Activated CD4-positive, alpha-beta T cell treated with anti-CD3 and anti-CD28 coated beads for 48 hours (primary cell): ENCODE measurements around the gene ZFYVE28.

Source experiments
- DNase-seq: peaks from one replicate; pipeline ENCODE4 v3.0.0-alpha.2; 2020

Gene ZFYVE28

DNA sequence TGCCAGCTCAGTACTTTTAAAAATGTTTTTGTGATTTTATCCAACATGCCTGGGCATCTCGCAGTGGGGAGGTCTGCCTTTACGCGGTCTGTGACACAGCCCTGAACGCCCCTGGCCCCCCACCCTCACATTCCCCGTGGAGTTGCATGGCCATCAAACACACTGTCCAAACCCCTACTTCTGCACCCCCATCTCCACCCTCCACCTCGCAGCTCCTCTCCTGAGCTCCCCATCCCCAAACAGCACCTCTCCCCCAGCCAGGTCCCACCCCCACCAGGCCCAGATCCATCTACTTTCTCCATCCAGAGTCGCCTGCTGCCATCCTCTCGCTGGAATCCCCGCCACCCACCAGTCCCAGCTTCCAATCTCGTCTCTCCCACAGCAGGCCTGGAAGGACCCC is 9.5 kb downstream of the ZFYVE28 start:
- DNase-seq: no peak

- DNase-seq: peak; percentile 69
These were observed 10.0 kb downstream of the ZFYVE28 start for GRCh38 chr4:2408401-2408958.

GRCh38 chr4:2407991-2408342 is 10.5 kb downstream of the ZFYVE28 start:
- DNase-seq: no peak

- no peak for DNase-seq
These were observed 11.5 kb downstream of the ZFYVE28 start for GRCh38 chr4:2406920-2407319.

DNA sequence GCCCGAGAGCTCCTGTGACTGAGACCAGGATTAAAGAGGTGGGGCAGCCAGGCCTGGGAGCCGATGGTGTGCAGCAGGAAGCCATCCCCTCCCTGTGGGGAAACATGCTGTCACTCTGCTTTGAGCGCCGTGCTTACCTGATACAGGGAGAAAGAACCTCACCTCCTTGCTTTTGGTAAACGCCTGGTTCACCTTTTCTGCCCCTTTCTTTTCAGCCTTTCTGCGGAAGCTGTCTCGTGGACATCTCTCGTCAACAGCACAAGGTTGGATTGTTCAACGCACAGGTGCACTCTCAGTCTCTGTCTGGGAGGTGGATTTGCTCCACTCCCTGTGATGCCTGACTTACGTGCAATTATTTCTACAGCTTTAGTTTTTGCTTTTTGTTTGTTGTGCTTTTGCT is 12.0 kb downstream of the ZFYVE28 start:
- DNase-seq: no peak

- no peak for DNase-seq
These were observed 15.5 kb downstream of the ZFYVE28 start for GRCh38 chr4:2402941-2403340.

GRCh38 chr4:2402048-2402842 is 16.2 kb downstream of the ZFYVE28 start:
- peak; percentile 42 for DNase-seq

GRCh38 chr4:2401610-2401983 is 16.8 kb downstream of the ZFYVE28 start:
- DNase-seq: no peak

DNA sequence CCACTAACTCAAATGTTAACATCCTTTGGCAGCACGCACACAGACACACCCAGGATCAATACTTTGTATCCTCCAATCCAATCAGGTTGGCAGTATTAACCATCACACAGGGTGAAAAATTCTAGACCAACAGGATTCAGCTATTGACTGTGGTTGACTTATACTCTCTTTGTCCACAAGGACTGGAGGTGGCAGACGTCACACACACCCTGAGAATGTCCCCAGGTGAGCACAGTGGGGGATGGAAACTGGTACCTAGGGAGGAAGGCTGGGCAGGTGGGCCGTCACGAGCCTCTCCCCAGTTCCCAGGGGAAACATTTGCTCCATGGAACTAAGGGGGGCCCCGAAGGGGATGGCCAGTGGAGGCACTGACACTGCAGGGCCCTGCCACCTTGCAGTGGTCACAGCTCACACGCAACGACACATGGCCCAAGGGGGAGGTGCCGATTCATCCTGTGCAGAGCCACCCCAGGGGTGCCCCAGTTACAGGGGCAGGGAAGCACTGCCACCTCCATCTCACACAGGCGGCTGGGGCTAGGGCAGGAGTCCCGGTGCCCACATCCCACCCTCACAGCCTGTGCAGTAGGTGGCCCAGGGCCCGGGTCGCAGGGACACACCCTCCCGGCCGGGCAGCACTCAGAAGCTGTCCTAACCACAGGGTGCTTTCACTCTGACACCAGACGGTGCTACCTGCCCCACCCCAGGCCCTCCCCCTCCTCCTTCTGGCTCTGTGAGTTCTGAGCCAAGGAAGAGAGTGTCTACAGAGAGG is 17.4 kb downstream of the ZFYVE28 start:
- peak; percentile 29 for DNase-seq

DNA sequence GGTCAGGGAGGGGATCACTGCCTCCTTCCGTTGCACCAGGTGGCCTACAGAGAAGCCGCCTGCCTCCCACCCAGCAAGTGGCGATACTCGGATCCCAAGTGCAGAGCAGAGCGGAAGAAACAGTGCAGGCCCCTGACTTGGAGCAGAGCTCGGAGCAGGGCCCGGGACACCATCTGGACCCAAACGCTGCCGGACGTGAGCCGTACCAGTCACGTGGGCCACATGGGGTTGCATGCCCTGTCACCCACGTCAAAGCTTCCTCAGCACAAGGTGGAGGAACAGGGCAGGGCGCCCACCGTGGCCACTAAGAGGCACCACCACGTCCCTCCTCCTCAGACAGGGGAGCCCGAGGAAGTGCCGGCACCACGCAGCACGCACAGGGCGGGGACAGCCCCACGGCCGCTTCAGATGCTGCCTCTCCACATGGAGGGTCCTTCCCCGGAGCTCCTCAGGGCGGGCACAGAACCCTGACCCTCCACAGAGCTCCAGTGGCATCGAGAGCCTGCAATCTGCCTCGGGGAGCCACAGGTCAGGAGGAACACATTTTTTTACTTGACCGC is 18.7 kb downstream of the ZFYVE28 start:
- DNase-seq: no peak

DNA sequence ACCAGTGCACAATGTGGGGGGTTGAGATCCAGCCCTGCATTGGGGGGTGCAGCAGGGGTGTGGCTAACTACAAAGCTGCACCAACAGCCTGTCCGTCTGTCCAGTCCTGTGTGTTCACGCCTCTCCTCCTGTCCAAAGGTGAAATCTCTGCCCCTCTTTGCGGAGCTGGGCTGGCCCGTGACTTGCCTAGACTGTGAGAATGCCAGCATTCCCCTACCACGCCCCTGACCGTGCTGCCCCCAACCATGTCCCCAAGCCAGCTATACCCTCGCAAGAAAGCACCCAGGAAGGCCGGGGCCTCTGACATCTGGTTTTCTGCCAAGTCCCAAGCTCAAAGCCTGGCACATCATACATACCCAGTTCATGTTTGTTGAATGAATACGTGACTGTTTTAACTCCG is 19.2 kb downstream of the ZFYVE28 start:
- no peak for DNase-seq

DNA sequence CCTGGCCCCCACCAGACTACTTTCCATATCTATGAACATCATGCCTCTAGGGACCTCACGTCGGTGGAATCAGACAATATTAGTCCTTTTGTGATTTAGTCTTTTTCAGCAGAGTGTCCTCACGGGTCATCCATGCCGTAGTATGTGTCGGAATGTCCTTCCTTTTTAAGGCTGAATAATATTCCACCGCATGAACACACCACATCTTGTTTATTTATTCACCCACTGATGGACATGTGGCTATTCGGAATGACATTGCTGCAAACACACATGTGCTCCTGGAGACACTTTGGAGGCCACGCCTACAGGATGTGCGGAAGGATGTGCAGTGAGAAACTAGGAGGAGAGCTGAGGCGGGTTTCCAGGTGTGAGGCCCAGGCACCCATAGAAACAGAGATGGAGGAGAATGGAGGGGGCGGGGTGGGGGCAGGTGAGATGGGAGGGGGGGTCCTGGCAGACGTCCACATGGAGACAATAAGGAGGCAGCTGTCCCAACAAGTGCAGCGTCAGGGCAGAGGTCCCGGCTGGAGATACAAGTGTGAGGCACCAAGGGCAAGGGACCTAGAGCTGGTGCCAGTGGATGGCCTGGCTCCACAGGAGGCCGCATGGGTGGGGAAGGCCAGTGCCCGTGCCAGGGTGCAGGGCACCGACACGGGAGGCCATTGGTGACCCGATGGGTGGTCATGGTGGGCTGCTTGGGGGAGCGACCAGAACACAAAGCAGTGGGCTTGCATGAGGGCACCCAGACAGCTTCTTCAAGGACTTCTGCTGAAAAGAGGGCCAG is 20.7 kb downstream of the ZFYVE28 start:
- no peak for DNase-seq

DNA sequence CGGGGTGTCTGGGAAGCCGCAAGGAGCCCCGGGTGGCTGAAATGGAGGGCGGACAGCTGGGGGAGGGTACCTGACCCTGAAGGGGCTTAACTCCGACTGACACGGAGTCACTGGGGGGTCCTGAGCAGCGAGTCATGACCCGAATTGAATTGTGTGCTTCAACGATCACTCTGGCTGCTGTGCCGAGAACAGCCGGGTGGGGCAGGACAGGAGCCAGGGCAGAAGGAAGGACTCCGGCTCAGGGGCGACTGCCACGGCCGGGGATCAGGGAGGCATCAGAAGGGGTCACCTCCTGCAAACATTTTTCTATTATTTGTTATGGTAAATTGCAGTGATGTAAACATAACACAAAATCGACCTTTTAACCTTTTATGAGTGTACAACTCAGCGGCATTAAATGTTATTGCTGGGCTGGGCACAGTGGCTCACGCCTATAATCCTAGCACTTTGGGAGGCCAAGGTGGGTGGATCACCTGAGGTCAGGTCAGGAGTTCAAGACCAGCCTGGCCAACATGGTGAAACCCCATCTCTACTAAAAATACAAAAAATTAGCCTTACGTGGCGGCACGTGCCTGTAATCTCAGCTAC is 21.6 kb downstream of the ZFYVE28 start:
- no peak for DNase-seq

DNA sequence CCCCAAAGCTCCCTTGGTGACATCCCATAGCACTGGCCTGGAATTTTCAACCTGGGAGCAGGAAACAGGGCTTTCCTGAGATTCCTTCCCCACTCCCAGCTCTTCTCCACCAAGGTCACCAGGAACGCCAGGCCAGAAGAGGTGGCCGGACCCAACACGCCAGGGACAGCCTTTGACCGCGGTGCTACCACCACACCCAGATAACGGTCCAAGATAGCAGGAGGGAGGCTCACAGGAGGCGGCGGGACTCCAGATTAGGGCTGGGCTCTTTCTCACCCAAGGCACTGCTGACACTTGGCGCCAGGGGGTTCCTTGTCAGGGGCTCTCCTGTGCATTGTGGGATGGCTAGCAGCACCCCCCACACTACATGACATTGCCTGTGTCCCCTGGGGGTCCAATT is 22.9 kb downstream of the ZFYVE28 start:
- no peak for DNase-seq

- DNase-seq: no peak
These were observed 23.4 kb downstream of the ZFYVE28 start for GRCh38 chr4:2395038-2395437.

- no peak for DNase-seq
These were observed 23.9 kb downstream of the ZFYVE28 start for GRCh38 chr4:2394528-2394927.

DNA sequence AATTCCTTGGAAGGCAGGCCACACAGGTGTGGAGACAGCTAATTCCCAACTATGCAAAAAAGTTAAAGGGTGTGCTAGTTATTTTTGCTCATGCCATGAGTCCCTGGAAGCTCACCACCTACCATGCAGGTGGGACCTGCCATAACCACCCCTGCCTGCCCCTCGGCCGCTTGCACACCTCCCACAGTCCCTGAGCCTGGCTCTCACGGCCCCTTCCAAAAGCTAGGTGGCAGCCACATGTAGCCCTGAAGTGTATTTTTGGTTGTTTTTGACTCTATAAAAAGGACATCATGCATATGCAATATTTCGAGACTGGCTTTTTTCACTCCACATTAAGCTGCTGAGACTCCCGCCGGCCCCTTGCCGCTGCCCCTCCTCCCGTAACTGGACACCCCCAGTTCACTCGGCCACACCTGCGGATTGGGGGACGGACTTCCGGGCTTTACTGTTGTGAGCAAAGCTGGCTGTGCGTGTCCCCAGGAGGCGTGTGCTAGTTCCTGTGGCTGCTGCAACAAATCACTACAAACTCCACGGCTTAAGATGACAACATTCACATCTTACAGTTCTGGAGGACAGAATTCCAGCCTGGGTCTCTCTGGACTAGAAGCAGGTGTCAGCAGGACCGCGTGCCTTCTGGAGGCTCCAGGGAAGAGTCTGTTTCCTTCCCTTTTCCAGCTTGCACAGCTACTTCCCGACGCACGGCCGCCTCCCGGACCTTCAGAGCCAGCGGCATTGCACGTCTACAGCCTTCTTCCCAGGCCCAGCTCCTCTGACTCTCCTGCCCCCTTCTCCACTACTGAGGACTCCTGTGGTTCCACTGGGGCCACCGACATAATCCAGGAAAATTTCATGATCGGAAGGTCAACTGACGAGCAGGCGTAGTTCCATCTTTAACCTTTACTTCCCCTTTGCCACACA is 24.8 kb downstream of the ZFYVE28 start:
- no peak for DNase-seq

- DNase-seq: no peak
These were observed 27.5 kb downstream of the ZFYVE28 start for GRCh38 chr4:2390784-2391421.

DNA sequence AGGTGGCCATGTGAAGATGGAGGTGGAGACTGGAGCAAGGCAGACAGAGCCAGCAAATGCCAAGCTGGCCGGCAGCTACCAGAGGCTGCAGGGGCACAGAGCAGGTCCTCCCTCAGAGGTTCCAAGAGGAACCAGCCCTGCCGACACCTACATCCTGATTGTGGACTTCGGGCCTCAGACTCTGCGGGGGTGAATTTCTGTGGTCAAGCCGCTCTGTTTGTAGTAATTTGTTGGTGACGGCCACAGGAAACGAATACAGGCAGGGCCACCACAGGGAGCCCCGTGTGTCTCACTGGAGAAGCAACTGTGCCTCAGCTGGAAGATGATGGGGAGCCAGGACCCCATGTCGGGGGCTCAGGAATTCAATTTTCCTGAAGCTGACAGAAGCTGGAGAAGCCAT is 28.3 kb downstream of the ZFYVE28 start:
- no peak for DNase-seq

GRCh38 chr4:2389691-2390090 is 28.8 kb downstream of the ZFYVE28 start:
- DNase-seq: no peak
